Measurements from ENCODE around the gene CD44. TPM values are rescaled to one million over a fixed set of nuclear protein-coding genes. Genes with fewer than 3 reads are reported as not detected.

The CD44 gene
- total and polyA plus RNA-seq, 9 donors, result 8.3 to 330 (median 26.0) TPM

GRCh38 chr11:35144806-35145205, 5.8 kb downstream of the CD44 start:
- Histone ChIP-seq H3K9me3 (no peaks in the 10 kb centered on the region), H3K27ac (no peak overlapping the region), H3K27me3 (no peaks in the 10 kb centered on the region), H3K36me3 (no peaks in the 10 kb centered on the region), H3K4me3 (no peak overlapping the region), H3K4me1 (ENCODE audit: insufficient read depth) (no peaks in the 10 kb centered on the region)
- no peak for DNase-seq
- no peak for TF ChIP-seq CTCF (IDR thresholded peaks at IDR 0.05)
- TF ChIP-seq EP300 (IDR thresholded peaks at IDR 0.05), result no peak
- TF ChIP-seq POLR2A (IDR thresholded peaks at IDR 0.05), result no peak
- intact Hi-C loops (cut with DNase I), result no loop called here
- WGBS, 3 donors, result 40 to 66% (median 56%) methylated on average over 1 of the region's 1 CpG

GRCh38 chr11:35145271-35145670, 6.3 kb downstream of the CD44 start:
- Histone ChIP-seq H3K4me3 (no peak overlapping the region), H3K36me3 (no peaks in the 10 kb centered on the region), H3K4me1 (ENCODE audit: insufficient read depth) (no peaks in the 10 kb centered on the region), H3K27ac (no peak overlapping the region), H3K27me3 (no peaks in the 10 kb centered on the region), H3K9me3 (no peaks in the 10 kb centered on the region)
- 78 to 81% (median 80%) methylated on average over 2 of the region's 2 CpGs for WGBS, 3 donors
- TF ChIP-seq CTCF (IDR thresholded peaks at IDR 0.05) (no peak), POLR2A (IDR thresholded peaks at IDR 0.05) (no peak), EP300 (IDR thresholded peaks at IDR 0.05) (no peak)
- intact Hi-C loops (cut with DNase I), result no loop called here
- DNase-seq, result no peak

GRCh38 chr11:35146074-35146521, 7.1 kb downstream of the CD44 start:
- no peak for DNase-seq
- no peak for TF ChIP-seq EP300 (IDR thresholded peaks at IDR 0.05)
- no peak for TF ChIP-seq CTCF (IDR thresholded peaks at IDR 0.05)
- no peak for TF ChIP-seq POLR2A (IDR thresholded peaks at IDR 0.05)
- H3K4me1 ChIP-seq (ENCODE audit: insufficient read depth), result no peaks in the 10 kb centered on the region
- H3K27me3 ChIP-seq, result no peaks in the 10 kb centered on the region
- no peak overlapping the region for H3K4me3 ChIP-seq
- H3K36me3 ChIP-seq, result no peaks in the 10 kb centered on the region
- intact Hi-C loops (cut with DNase I), result no loop called here
- H3K27ac ChIP-seq, result no peak overlapping the region
- WGBS, 3 donors, result 91 to 92% (median 92%) methylated on average over 7 of the region's 7 CpGs
- H3K9me3 ChIP-seq, result no peaks in the 10 kb centered on the region

- Histone ChIP-seq H3K27ac (no peak overlapping the region), H3K4me3 (no peak overlapping the region), H3K4me1 (ENCODE audit: insufficient read depth) (no peaks in the 10 kb centered on the region), H3K9me3 (no peaks in the 10 kb centered on the region), H3K27me3 (no peaks in the 10 kb centered on the region), H3K36me3 (no peaks in the 10 kb centered on the region)
- intact Hi-C loops (cut with DNase I), result no loop called here
- WGBS, 3 donors, result 91 to 96% (median 95%) methylated on average over 2 of the region's 2 CpGs
- TF ChIP-seq CTCF (IDR thresholded peaks at IDR 0.05) (no peak), EP300 (IDR thresholded peaks at IDR 0.05) (no peak), POLR2A (IDR thresholded peaks at IDR 0.05) (no peak)
- DNase-seq, result no peak
These were observed 7.7 kb downstream of the CD44 start for GRCh38 chr11:35146711-35147110.

All from ovary (tissue), 9 donors.